Measurements from ENCODE around the gene DDX24.

DDX24 gene

GRCh38 chr14:94048691-94049624 is 32.0 kb downstream of the DDX24 start:
- no peak for DNase-seq (ENCODE audit: low spot score)

GRCh38 chr14:94047581-94047980 is 33.4 kb downstream of the DDX24 start:
- DNase-seq (ENCODE audit: low spot score) = no peak

GRCh38 chr14:94046696-94047250 is 34.2 kb downstream of the DDX24 start:
- DNase-seq (ENCODE audit: low spot score) = no peak

GRCh38 chr14:94045563-94046345 is 35.2 kb downstream of the DDX24 start:
- DNase-seq (ENCODE audit: low spot score) = no peak

GRCh38 chr14:94045101-94045500 is 35.9 kb downstream of the DDX24 start:
- no peak for DNase-seq (ENCODE audit: low spot score)

GRCh38 chr14:94044476-94045091 is 36.4 kb downstream of the DDX24 start:
- DNase-seq (ENCODE audit: low spot score) = no peak

GRCh38 chr14:94043756-94044475 is 37.1 kb downstream of the DDX24 start:
- no peak for DNase-seq (ENCODE audit: low spot score)

GRCh38 chr14:94043111-94043755 is 37.8 kb downstream of the DDX24 start:
- no peak for DNase-seq (ENCODE audit: low spot score)

- DNase-seq (ENCODE audit: low spot score) = no peak
Observed at GRCh38 chr14:94042433-94043091, 38.4 kb downstream of the DDX24 start.

GRCh38 chr14:94041551-94042346 is 39.3 kb downstream of the DDX24 start:
- DNase-seq (ENCODE audit: low spot score) = no peak

GRCh38 chr14:94040796-94041195 is 40.2 kb downstream of the DDX24 start:
- DNase-seq (ENCODE audit: low spot score) = no peak

- DNase-seq (ENCODE audit: low spot score) = no peak
Observed at GRCh38 chr14:94040247-94040646, 40.8 kb downstream of the DDX24 start.

GRCh38 chr14:94038921-94039629 is 41.9 kb downstream of the DDX24 start:
- DNase-seq (ENCODE audit: low spot score) = no peak

GRCh38 chr14:94038510-94038909 is 42.5 kb downstream of the DDX24 start:
- no peak for DNase-seq (ENCODE audit: low spot score)

GRCh38 chr14:94037954-94038353 is 43.0 kb downstream of the DDX24 start:
- DNase-seq (ENCODE audit: low spot score) = no peak

GRCh38 chr14:94036313-94037167 is 44.5 kb downstream of the DDX24 start:
- DNase-seq (ENCODE audit: low spot score) = peak; percentile 55

- DNase-seq (ENCODE audit: low spot score) = no peak
Observed at GRCh38 chr14:94034886-94035285, 46.1 kb downstream of the DDX24 start.

- no peak for DNase-seq (ENCODE audit: low spot score)
Observed at GRCh38 chr14:94031883-94032279, 49.1 kb downstream of the DDX24 start.
